GM21381 (cell line): ENCODE data around the gene HPS5.
"Not testable (repeated sequence)": the region's sequence is repeated elsewhere in the genome, so short reads cannot be mapped to it uniquely, and the experiment has no call there.

Experiments used
- ATAC-seq: cut with Tn5 transposase; IDR thresholded peaks from one replicate; pipeline ENCODE4 v1.9.1; 2021; ENCODE audit warnings: mild to moderate bottlenecking, moderate library complexity; ENCODE audit not compliant: unreplicated experiment

The HPS5 gene

GRCh38 chr11:18321969-18322711 lies at the start of gene HPS5, which contains the start of gene GTF2H1:
Gene HPS5, minus strand, starts transcription at chr11:18322140. Its CDS starts 4,282 bp downstream, at chr11:18317858.
Gene GTF2H1, plus strand, starts transcription at chr11:18322567. Its CDS starts 10,508 bp downstream, at chr11:18333075.
- peak; percentile 85 for ATAC-seq

GRCh38 chr11:18371279-18371678 lies 49.3 kb upstream of the HPS5 start:
- no peak for ATAC-seq

GRCh38 chr11:18369398-18369797 lies 47.5 kb upstream of the HPS5 start:
- no peak for ATAC-seq

GRCh38 chr11:18368221-18368620 lies 46.3 kb upstream of the HPS5 start:
- ATAC-seq = no peak

- ATAC-seq = no peak
Measured at GRCh38 chr11:18367431-18367830, 45.5 kb upstream of the HPS5 start.

GRCh38 chr11:18366286-18366685 lies 44.3 kb upstream of the HPS5 start:
- no peak for ATAC-seq

GRCh38 chr11:18365741-18366140 lies 43.8 kb upstream of the HPS5 start:
- ATAC-seq = no peak

GRCh38 chr11:18364495-18365073 lies 42.6 kb upstream of the HPS5 start:
- ATAC-seq = no peak

GRCh38 chr11:18361154-18361553 lies 39.2 kb upstream of the HPS5 start:
- no peak for ATAC-seq

GRCh38 chr11:18358646-18359045 lies 36.7 kb upstream of the HPS5 start:
- no peak for ATAC-seq

- ATAC-seq = no peak
Measured at GRCh38 chr11:18352581-18352980, 30.6 kb upstream of the HPS5 start.

- no peak for ATAC-seq
Measured at GRCh38 chr11:18347471-18348125, 25.7 kb upstream of the HPS5 start.

GRCh38 chr11:18332891-18333290 lies 11.0 kb upstream of the HPS5 start:
- no peak for ATAC-seq

- no peak for ATAC-seq
Measured at GRCh38 chr11:18332302-18332701, 10.4 kb upstream of the HPS5 start.

- ATAC-seq = no peak
Measured at GRCh38 chr11:18330921-18331320, 9.0 kb upstream of the HPS5 start.

- no peak for ATAC-seq
Measured at GRCh38 chr11:18329196-18329870, 7.4 kb upstream of the HPS5 start.

- ATAC-seq = no peak
Measured at GRCh38 chr11:18324381-18324780, 2.4 kb upstream of the HPS5 start.

- not testable (repeated sequence) for ATAC-seq
Measured at GRCh38 chr11:18323881-18324280, 1.9 kb upstream of the HPS5 start.

GRCh38 chr11:18322818-18323570 lies 1.1 kb upstream of the HPS5 start:
- ATAC-seq = no peak

- no peak for ATAC-seq
Measured at GRCh38 chr11:18321578-18321968, 367 bp downstream of the HPS5 start.

- ATAC-seq = no peak
Measured at GRCh38 chr11:18320617-18321016, 1.3 kb downstream of the HPS5 start.
